GM19468 (cell line): Measurements from ENCODE around the gene ARHGEF12.

Experiments used
- ATAC-seq: cut with Tn5 transposase; IDR thresholded peaks from one replicate; pipeline ENCODE4 v1.9.1; 2021; ENCODE audit warnings: mild to moderate bottlenecking, moderate library complexity, moderate number of reproducible peaks; ENCODE audit not compliant: unreplicated experiment; ENCODE audit errors: extremely low read depth

Gene ARHGEF12

DNA sequence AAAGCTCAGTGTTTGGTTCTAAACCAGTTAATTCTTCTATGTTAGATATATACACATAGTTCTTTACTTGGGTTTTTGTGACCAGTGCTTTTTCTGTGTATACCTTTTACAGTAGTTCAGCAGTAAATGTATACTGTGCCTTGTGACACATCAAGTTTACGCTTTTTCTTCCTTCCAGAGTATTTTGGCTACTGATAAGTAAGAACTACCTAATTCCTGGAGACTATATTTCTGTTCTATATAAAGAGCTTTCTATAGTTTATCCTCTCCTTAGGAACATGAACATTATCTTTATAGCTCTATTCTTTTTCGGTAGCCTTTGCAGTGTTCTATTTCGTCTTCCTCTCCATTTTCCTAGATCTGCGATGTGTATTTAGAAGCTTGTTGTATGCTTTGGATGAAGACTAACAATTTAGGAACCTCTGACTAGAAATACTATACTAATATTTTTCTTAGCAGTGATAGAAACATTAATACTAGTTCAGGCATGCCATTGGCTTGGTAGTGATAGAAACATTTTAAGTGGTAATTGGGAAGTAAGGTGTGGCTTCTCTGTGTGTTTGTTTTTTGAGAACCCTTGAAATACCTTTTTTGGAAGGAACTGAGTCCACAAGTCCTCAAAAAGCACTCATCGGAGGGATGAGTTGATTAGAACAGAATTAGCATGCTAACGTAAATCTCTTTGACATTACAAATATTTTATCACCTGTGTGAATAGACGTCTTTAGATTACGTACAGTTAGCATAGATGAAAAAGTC, 74.6 kb downstream of the ARHGEF12 start:
- ATAC-seq, result no peak

DNA sequence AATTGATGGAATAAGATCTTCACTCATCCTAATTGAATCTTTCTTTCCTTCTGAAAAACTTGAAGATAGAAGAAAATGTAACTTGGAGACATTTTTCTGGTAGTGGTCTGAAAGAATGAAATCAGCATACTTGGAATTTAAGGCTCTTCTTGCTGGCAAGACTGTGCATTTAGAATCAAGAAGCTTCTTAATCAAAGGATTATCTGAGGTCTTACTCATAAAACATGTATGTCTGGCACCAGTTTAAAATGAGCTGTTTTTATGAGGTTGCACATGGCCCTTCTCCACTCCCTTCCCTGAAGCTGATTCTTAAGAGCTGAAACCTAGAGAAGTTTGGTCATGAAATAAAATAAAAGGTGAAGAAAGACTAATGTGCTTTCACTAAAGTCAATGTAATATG, 77.3 kb downstream of the ARHGEF12 start:
- no peak for ATAC-seq

GRCh38 chr11:120420572-120420971, 84.4 kb downstream of the ARHGEF12 start:
- ATAC-seq, result no peak

DNA sequence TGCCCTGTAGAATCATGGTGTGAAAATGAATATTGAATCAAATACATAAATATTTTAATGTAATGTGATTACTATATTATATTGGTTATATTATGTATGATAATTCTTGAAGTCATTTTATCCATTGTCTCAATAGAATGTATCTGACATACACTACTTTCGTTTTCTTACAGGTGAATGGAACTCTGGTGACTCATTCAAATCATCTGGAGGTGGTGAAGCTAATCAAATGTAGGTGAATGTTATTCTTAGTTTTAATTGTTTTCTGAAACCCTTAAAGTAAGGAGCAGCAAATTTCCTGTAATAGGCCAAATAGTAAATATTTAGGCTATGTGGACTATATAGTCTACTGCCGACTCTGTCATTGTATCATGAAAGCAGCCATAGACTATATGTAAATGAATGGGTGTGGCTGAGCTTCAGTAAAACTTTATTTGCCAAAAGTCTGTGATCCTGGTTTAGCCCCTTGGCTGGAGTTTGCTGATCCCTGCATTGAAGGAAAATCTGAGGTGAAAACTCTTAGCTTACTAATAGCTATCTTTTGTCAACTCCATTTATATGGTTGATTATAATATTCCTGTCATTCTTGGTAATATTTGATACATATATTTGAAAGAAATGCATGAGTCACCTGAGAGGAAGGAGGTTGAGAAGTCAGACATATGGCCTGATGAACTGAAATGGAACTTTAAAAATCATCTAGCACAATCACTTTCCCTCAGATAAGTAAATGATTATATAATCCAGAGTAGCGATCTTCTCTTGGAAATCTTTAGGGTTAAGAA, 88.2 kb downstream of the ARHGEF12 start:
- no peak for ATAC-seq

GRCh38 chr11:120424970-120425332, 88.7 kb downstream of the ARHGEF12 start:
- no peak for ATAC-seq

DNA sequence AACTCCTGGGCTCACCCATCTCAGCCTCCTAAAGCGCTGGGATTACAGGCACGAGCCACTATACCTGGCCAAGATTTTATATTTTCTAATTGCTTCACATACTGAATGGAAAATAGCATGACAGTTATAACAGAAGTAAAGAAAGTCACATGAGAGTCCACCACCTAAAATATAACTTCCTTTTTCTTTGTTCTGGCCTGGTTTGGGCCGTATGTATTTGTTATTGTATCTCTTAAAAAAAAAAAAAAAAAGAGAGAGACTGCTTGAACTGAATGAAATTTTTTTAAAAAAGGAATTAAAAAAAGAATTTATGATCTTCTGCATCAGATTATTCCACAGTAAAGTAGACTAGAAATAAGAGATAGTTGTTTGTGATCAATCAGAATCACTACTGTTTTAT, 89.3 kb downstream of the ARHGEF12 start:
- ATAC-seq, result no peak

DNA sequence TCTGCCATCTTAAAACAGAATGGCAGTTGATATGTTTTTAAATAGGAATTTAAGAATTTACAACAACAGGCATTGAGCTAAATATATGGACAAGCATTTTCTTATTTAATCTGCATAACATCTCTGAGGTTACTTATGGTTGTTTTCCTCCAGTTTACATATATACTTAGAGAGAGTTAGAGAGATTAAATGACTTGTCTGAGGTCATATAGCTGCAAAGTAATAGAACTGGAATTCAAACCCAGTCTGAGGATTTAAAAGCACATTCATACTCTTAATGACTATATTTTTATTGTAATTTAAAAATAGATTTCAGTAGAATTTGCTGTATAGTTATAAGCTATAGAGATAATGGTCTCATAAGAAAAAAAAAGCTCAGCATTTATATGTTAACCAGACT, 93.9 kb downstream of the ARHGEF12 start:
- no peak for ATAC-seq

GRCh38 chr11:120431633-120432032, 95.4 kb downstream of the ARHGEF12 start:
- ATAC-seq, result no peak

DNA sequence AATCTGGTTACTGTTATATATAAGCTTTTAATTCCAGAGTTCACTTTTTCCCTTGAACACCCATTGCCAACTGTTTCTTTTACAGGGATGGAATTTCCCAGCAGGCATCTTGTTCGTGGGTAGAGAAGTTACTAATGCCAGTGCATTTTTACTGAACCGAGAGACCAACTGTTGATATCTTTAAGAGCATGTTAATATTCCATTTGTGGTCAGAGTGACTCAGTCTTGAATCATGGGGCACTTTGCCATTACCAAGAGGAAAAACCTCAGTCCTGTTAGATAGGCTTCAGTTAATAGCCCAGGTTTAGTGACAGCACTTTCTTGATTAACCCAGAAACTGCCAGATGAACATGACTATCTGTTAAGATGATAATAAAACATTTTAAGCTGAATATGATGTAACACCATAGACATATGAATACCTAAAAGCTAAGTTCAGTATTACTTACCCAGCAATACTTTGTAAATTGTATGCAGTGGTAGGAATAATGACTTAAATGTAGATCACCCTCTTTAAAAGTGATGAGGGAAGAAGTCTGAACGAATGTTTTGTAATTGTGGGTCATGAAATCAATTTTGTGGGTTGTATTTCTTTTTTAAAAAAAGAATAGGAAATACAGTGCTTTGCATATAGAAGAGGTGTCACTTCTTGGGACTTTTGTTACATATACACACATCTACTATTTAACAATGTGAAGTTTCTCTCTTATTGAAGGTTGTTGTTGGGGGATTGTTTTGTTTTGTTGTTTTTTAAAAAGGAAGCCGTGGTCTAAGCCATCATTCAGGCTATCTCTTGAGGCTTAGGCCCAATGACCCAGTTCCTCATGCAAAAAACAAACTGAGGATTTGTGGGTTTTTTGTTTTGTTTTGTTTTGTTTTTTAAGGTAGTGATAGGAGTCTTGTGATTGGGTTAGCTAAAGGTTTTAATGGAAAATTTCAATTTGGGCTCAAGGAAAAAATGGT, 96.1 kb downstream of the ARHGEF12 start:
- no peak for ATAC-seq

- no peak for ATAC-seq
These were observed 105.4 kb downstream of the ARHGEF12 start for GRCh38 chr11:120441592-120441991.

GRCh38 chr11:120442031-120442430, 105.8 kb downstream of the ARHGEF12 start:
- no peak for ATAC-seq

GRCh38 chr11:120446802-120447201, 110.6 kb downstream of the ARHGEF12 start:
- no peak for ATAC-seq

DNA sequence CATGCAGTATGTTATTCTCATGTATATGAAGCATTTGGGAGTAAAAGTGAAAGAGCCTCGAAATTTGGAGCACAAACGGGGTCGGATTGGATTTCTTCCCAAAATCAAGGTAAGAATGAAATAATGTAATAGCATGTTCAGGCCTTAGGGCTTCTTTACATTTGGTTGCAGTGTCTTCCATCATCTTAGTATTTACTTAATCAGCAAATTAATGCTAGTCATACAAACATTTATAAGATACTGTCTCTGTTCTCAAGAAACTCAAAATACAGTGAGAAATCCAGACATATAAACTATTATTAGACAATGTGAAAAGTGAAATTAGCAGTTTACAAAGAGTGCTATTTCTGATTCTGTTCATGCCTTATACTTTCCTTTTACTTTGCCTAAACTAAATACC, 112.0 kb downstream of the ARHGEF12 start:
- no peak for ATAC-seq

DNA sequence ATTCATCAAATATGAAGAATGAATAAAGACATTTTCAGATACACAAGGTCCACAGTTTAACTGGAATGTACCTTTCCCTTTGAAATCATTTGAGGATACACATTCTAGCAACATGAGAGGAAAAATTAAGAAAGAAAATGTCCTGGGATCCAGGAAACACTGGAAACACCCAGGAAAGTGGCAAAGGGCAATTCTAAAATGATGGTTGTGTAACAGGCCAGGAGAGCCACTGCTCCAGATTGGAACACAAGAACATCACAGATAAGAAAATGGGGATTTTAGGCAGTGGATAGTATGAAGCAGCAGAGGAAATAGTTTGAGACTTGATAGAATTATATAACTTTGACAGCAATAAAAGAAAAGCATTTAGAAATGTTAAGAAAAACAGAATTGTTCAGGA, 119.3 kb downstream of the ARHGEF12 start:
- no peak for ATAC-seq

GRCh38 chr11:120457996-120458395, 121.8 kb downstream of the ARHGEF12 start:
- ATAC-seq, result no peak

DNA sequence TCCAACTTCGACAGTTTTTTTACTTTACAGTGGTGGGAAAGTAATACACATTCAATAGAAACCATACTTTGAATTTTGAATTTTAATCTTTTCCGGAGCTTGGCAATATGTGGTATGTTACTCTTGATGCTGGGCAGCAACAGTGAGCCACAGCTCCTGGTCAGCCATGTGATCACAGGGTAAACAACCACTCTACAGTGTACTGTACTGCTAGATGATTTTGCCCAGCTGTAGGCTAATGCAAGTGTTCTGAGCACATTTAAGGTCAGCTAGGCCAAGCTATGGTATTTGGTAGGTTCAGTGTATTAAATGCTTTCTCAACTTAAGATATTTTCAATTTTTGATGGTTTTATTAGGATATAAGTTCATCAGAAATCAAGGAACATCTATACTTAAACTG, 126.6 kb downstream of the ARHGEF12 start:
- ATAC-seq, result no peak

GRCh38 chr11:120465921-120466534, 129.8 kb downstream of the ARHGEF12 start:
- ATAC-seq, result no peak

GRCh38 chr11:120467627-120468026, 131.4 kb downstream of the ARHGEF12 start:
- ATAC-seq, result no peak

DNA sequence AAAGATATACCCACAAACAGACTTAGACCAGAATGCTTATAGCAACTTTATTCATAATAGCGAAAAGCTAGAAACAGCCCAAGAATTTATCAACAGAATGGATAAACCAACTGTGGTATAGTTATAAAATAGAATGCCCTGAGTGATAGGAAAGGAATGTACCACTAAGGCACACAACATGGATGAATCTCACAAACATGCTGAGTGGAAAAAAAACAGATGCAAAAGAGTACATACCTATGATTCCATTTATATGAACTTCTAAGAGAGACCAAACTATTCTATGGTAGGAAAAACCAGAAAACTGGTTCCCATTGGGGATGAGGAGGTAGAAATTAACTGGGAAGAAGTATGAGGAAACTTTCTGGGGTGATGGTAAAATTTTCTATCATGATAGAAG, 134.9 kb downstream of the ARHGEF12 start:
- ATAC-seq, result no peak

DNA sequence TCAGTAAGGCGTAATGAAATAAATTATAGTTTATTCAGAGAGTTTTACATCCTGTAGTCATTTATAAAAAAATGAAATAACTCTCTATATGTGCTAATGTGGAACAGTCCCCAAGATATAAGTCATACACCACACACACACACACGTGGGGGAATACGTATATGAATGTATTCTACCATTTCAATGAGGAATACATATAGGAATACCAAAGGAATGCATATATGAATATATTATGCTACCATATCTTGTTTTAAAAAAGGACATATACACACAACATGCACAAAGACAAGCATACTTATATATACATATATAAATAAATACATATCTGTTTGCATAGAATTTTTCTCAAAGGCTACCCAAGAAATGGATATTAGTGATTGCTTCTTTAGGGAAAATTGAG, 135.8 kb downstream of the ARHGEF12 start:
- no peak for ATAC-seq
